GM20431 (cell line): ENCODE data around the gene PXDN.
"Not testable (repeated sequence)": the region's sequence is repeated elsewhere in the genome, so short reads cannot be mapped to it uniquely, and the experiment has no call there.

Experiments
- in situ Hi-C: fragments of 300-500 bp; cut with MseI, MboI; formaldehyde crosslinking; loops from one replicate; pipeline ENCODE4 v1.15.0; 2020; ENCODE audit warnings: low sequenced_read_pairs; ENCODE audit not compliant: unreplicated experiment

PXDN gene

GRCh38 chr2:1623906-1624445 is 120.3 kb downstream of the PXDN start:
- in situ Hi-C loops: no loop called here

GRCh38 chr2:1622521-1623200 is 121.7 kb downstream of the PXDN start:
- in situ Hi-C loops: no loop called here

GRCh38 chr2:1621976-1622375 is 122.3 kb downstream of the PXDN start:
- in situ Hi-C loops: not testable (repeated sequence)

- in situ Hi-C loops: no loop called here
Observed at GRCh38 chr2:1621501-1621900, 122.8 kb downstream of the PXDN start.

- in situ Hi-C loops: no loop called here
Observed at GRCh38 chr2:1621041-1621440, 123.3 kb downstream of the PXDN start.

- in situ Hi-C loops: no loop called here
Observed at GRCh38 chr2:1620081-1620480, 124.2 kb downstream of the PXDN start.

- in situ Hi-C loops: no loop called here
Observed at GRCh38 chr2:1619556-1619955, 124.8 kb downstream of the PXDN start.

- in situ Hi-C loops: no loop called here
Observed at GRCh38 chr2:1618974-1619373, 125.3 kb downstream of the PXDN start.

GRCh38 chr2:1618191-1618961 is 125.9 kb downstream of the PXDN start:
- in situ Hi-C loops: no loop called here

GRCh38 chr2:1617425-1618021 is 126.8 kb downstream of the PXDN start:
- in situ Hi-C loops: no loop called here

- in situ Hi-C loops: no loop called here
Observed at GRCh38 chr2:1614564-1614963, 129.8 kb downstream of the PXDN start.

- in situ Hi-C loops: no loop called here
Observed at GRCh38 chr2:1613731-1614354, 130.5 kb downstream of the PXDN start.

- in situ Hi-C loops: no loop called here
Observed at GRCh38 chr2:1613078-1613445, 131.3 kb downstream of the PXDN start.

GRCh38 chr2:1612391-1613077 is 131.8 kb downstream of the PXDN start:
- in situ Hi-C loops: no loop called here

GRCh38 chr2:1611886-1612285 is 132.4 kb downstream of the PXDN start:
- in situ Hi-C loops: no loop called here

- in situ Hi-C loops: no loop called here
Observed at GRCh38 chr2:1610096-1610485, 134.2 kb downstream of the PXDN start.

- in situ Hi-C loops: no loop called here
Observed at GRCh38 chr2:1609485-1610095, 134.7 kb downstream of the PXDN start.

- in situ Hi-C loops: no loop called here
Observed at GRCh38 chr2:1609040-1609439, 135.3 kb downstream of the PXDN start.

- in situ Hi-C loops: no loop called here
Observed at GRCh38 chr2:1607971-1608688, 136.2 kb downstream of the PXDN start.
